Aorta (tissue), 5 donors: ENCODE results near the gene NXN. TPM values are rescaled to one million over a fixed set of nuclear protein-coding genes. Genes with fewer than 3 reads are reported as not detected.

Experiments
- ATAC-seq: fragments of 200-7000 bp; cut with Tn5 transposase; one replicate; pipeline ENCODE4 v1.9.1; 2022; ENCODE audit warnings: moderate library complexity; ENCODE audit not compliant: low FRiP score
- DNase-seq, 2 donors: peaks; one replicate each; pipeline ENCODE4 v3.0.0-alpha.2; 2020
- H3K27ac ChIP-seq, 2 donors: one replicate each; pipeline ENCODE4 v1.5.1; 2013; ENCODE audit warnings: low read length in 2 of 2, mild to moderate bottlenecking in 2 of 2, moderate library complexity in 2 of 2, control low read depth in 1 of 2, inconsistent platforms in 1 of 2, low read depth in 1 of 2
- H3K27me3 ChIP-seq, 2 donors: one replicate each; pipeline ENCODE4 v1.6.1; 2013; ENCODE audit warnings: control low read depth in 1 of 2, low read length in 1 of 2, mild to moderate bottlenecking in 1 of 2, moderate library complexity in 1 of 2; ENCODE audit not compliant: insufficient read depth in 2 of 2, control insufficient read depth in 1 of 2
- H3K36me3 ChIP-seq, 2 donors: one replicate each; pipeline ENCODE4 v1.6.1; 2013; ENCODE audit warnings: control low read depth in 1 of 2, low read length in 1 of 2, mild to moderate bottlenecking in 1 of 2; ENCODE audit not compliant: insufficient read depth in 2 of 2, control insufficient read depth in 1 of 2
- H3K4me1 ChIP-seq, 2 donors: one replicate each; pipeline ENCODE4 v1.6.1; 2013; ENCODE audit warnings: low read length in 2 of 2, control low read depth in 1 of 2, mild to moderate bottlenecking in 1 of 2, moderate library complexity in 1 of 2; ENCODE audit not compliant: insufficient read depth in 2 of 2, control insufficient read depth in 1 of 2
- H3K4me3 ChIP-seq, 2 donors: one replicate each; pipeline ENCODE4 v1.5.1; 2013; ENCODE audit warnings: low read length in 2 of 2, control low read depth in 1 of 2, mild to moderate bottlenecking in 1 of 2
- H3K9me3 ChIP-seq: one replicate; pipeline ENCODE4 v1.6.1; 2013; ENCODE audit warnings: mild to moderate bottlenecking, low read length; ENCODE audit not compliant: control insufficient read depth
- WGBS, 2 donors: extraction: QIAGEN DNeasy Blood & Tissue Kit; methylation state at CpG; one replicate each; pipeline ENCODE4 v1.1.7; 2013; 5-methylcytosine and 5-hydroxymethylcytosine counted together
- intact Hi-C, 2 donors: fragments of 100-400 bp; cut with DNase I; formaldehyde crosslinking; loops; one replicate each; pipeline versions ENCODE4 v1.14.2 to v1.15.0; 2022
- polyA plus RNA-seq, 2 donors: library from polyadenylated mRNA; stranded (reverse); fragments of 200-250 nt; gene quantifications; one replicate each; pipeline ENCODE4 v1.2.3, GENCODE V29; 2013
- total RNA-seq, 2 donors: library from RNA; stranded (reverse); fragmentation: NEBNext Ultra II Directional; extraction: Animal tissue kit (Norgen Biotek cat#: 25700); gene quantifications; one replicate each; pipeline ENCODE4 v1.2.1, GENCODE V29; 2021
- donor health status: healthy with polysubstance abuse.
- donor health status: Bipolar disorder and iron deficiency.
- donor health status: DM: no; HTN: no; CAD: no.
- donor health status: DM: no; HTN: no; CAD: no.
- donor health status: DM: yes; HTN: yes; CAD: no.

NXN gene
- total and polyA plus RNA-seq, 4 donors: 13.0 to 41.0 (median 21.9) TPM

DNA sequence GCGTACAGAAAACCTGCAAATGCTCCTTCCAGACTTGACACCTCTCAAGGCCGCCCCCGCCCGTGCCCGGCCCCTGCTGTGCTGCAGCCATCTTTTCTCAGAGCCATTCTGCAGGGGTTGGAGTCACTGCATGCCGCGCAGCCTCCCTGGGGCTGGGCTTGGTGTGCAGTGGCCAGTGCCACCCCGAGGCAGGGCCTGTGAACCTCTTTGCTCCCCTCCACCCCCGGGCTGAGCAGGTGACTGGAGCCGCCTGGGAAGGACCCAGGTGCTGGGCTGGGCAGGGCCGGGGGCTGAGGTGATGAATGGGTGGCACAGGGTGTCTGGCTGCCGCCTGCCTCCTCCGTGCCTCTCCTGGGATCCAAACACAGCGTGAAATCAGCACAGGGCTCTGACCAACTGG lies 177.1 kb downstream of the NXN start:
- intact Hi-C loops: no loop called here
- no peak overlapping the region for H3K4me3 ChIP-seq
- WGBS, 2 donors: 91 to 92% methylated on average over 14 of the region's 14 CpGs
- ATAC-seq (no peak), DNase-seq (peak in 1 of 2 donors; percentile 68)
- H3K27me3 ChIP-seq: no peaks in the 10 kb centered on the region
- H3K27ac ChIP-seq: no peak overlapping the region
- H3K4me1 ChIP-seq: no peaks in the 10 kb centered on the region
- no peaks in the 10 kb centered on the region for H3K36me3 ChIP-seq
- no peaks in the 10 kb centered on the region for H3K9me3 ChIP-seq

DNA sequence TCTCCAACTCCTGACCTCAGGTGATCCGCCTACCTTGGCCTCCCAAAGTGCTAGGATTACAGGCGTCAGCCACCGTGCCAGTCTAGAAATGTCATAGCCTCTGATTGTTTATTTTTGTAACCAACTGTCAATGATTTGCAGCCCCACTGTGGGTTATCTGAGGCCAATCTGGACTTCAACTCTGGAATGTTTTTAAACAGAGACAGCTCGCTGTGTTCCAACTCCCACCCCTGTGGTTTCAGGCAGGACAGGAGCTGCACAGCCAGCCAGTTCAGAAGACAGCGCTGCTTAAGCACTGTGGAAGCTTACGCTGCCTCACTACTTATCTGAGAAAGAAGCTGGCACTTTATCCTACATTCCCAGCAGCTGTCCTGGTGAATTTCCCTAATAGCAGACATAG lies 177.9 kb downstream of the NXN start:
- WGBS, 2 donors: 53 to 59% methylated on average over 6 of the region's 6 CpGs
- Histone ChIP-seq H3K27ac (no peak overlapping the region), H3K4me3 (no peak overlapping the region), H3K9me3 (no peaks in the 10 kb centered on the region), H3K27me3 (no peaks in the 10 kb centered on the region), H3K4me1 (no peaks in the 10 kb centered on the region), H3K36me3 (no peaks in the 10 kb centered on the region)
- DNase-seq (peak in 1 of 2 donors; percentile 34), ATAC-seq (no peak)
- intact Hi-C loops: no loop called here

DNA sequence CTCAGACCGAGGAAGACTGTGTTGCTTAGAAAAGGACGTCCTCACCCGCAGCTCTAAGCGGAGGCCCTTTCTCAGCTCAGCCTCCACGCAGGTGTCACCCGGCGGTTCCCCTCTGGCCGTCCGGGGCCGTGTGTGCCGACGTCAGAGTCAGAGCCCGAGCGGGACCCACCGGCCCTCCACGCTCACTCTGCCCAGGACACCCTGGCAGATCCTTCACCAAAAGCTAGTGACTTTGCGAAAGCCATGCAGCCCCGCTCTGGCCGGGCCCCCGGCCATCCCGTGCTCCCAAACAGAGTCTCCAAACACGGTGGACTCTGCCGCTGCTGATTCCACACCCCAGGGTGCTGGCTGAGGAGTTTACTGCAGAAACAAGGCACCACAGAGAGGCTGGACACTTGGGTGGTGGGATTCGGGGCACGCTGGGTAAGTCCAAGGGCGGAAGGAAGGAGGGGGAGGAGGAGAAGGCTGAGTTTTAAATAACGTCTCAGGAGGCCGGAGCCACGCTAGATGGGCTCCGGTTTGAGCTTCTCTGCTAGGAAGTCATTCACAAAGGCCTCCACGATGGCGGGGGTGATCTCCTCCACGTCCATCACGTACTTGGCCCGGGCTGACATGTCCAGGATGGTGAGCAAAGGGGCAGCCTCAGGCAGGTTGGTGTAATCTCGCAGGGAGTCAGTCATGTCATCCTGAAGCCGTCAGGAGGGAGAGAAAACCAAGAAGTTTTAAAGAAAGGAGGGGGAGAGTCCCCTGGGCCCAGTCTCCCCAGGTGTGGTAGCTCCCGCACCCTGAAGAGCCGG lies 178.9 kb downstream of the NXN start:
- DNase-seq: peak in 1 of 2 donors; percentile 67
- no peak overlapping the region for H3K4me3 ChIP-seq
- no peak for ATAC-seq
- H3K9me3 ChIP-seq: no peaks in the 10 kb centered on the region
- no peaks in the 10 kb centered on the region for H3K36me3 ChIP-seq
- whole genome bisulfite sequencing, 2 donors: 89% methylated on average over 39 of the region's 39 CpGs
- H3K4me1 ChIP-seq: no peaks in the 10 kb centered on the region
- H3K27ac ChIP-seq: no peak overlapping the region
- intact Hi-C loops: no loop called here
- no peaks in the 10 kb centered on the region for H3K27me3 ChIP-seq

DNA sequence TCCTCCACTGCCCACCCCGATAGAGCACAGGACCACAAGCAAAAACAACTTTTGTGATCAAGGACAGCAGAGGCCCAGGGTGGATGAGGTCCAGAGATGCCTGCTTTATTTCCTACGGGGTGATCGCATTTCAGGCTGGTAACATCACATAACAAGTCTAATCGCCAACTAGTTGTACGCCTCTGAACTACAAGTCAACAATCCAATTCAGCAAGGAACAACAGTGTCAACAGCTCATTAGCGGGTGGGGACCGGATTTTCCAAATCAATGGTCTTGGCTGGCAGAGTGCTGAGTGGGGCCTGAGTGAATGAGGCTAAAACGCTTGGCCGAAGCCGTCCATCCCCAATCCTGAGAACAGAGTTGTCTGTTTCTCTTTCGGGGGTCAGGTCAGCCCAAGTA lies 180.3 kb downstream of the NXN start:
- H3K27ac ChIP-seq: no peak overlapping the region
- no peak overlapping the region for H3K4me3 ChIP-seq
- DNase-seq (peak in 1 of 2 donors; percentile 51), ATAC-seq (no peak)
- no peaks in the 10 kb centered on the region for H3K9me3 ChIP-seq
- H3K4me1 ChIP-seq: no peaks in the 10 kb centered on the region
- no peaks in the 10 kb centered on the region for H3K27me3 ChIP-seq
- WGBS, 2 donors: 86 to 90% methylated on average over 11 of the region's 11 CpGs
- intact Hi-C loops: loop anchor here in 1 of 2 donors (5.0 kb wide), 1 partner anchor 258 kb away; no protein-coding TSS in a partner anchor
- no peaks in the 10 kb centered on the region for H3K36me3 ChIP-seq

DNA sequence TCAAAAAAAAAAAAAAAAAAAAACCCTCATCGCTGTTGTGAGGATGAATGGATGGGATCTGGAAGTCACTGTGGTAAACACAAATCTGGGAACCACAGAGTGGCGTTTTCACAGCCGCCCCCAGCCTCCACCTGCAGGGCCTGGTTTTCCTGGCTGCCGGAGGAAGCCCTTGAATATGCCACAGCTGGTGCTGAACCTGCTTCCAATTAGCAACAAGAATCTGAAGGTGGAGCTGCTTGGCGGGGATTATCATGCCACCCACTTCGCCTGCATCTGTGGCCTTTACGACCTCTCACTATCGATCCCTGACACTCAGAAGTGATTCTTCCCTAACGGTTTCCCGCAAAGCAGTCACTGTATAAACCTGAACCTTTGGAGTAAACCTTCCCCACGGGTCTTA lies 181.3 kb downstream of the NXN start:
- Histone ChIP-seq H3K27ac (no peak overlapping the region), H3K4me1 (no peaks in the 10 kb centered on the region), H3K36me3 (no peaks in the 10 kb centered on the region), H3K4me3 (no peak overlapping the region), H3K9me3 (no peaks in the 10 kb centered on the region), H3K27me3 (no peaks in the 10 kb centered on the region)
- ATAC-seq (no peak), DNase-seq (peak in 1 of 2 donors; percentile 48)
- intact Hi-C loops: loop anchor here in 1 of 2 donors (5.0 kb wide), 1 partner anchor 259 kb away; no protein-coding TSS in a partner anchor
- WGBS, 2 donors: 75 to 84% methylated on average over 11 of the region's 11 CpGs

GRCh38 chr17:797236-797840 lies 182.2 kb downstream of the NXN start:
- no peaks in the 10 kb centered on the region for H3K36me3 ChIP-seq
- WGBS, 2 donors: 90% methylated on average over 22 of the region's 22 CpGs
- no peaks in the 10 kb centered on the region for H3K27me3 ChIP-seq
- DNase-seq (peak in 1 of 2 donors; percentile 54), ATAC-seq (no peak)
- no peak overlapping the region for H3K27ac ChIP-seq
- H3K4me1 ChIP-seq: no peaks in the 10 kb centered on the region
- no peaks in the 10 kb centered on the region for H3K9me3 ChIP-seq
- H3K4me3 ChIP-seq: no peak overlapping the region
- intact Hi-C loops: loop anchor here in 1 of 2 donors (5.0 kb wide), 1 partner anchor 260 kb away; no protein-coding TSS in a partner anchor

DNA sequence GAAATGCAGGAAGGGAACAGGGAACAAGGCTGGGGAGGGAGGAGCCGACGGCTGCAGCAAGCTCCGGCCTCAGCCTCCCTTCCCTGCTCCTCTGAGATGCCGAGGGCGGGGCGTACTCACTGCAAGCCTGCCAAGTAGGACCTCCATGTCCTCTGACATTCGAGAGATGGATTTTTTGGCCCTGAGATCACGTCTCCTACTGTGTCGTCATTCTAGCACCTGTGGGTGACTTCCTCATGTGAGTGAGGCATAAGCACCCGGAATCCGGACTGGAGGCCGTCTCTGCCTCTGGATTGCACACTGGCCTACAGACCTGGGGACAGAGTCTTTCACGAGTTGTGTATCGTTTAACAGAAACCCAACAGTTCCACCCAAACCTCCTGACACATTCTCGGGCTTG lies 183.0 kb downstream of the NXN start:
- H3K4me1 ChIP-seq: no peaks in the 10 kb centered on the region
- no peaks in the 10 kb centered on the region for H3K36me3 ChIP-seq
- H3K27ac ChIP-seq: no peak overlapping the region
- no peaks in the 10 kb centered on the region for H3K27me3 ChIP-seq
- no peak overlapping the region for H3K4me3 ChIP-seq
- no peaks in the 10 kb centered on the region for H3K9me3 ChIP-seq
- ATAC-seq (no peak), DNase-seq (peak in 1 of 2 donors; percentile 47)
- 86 to 91% methylated on average over 15 of the region's 15 CpGs for WGBS, 2 donors
- intact Hi-C loops: loop anchor here in 1 of 2 donors (5.0 kb wide), 1 partner anchor 261 kb away; no protein-coding TSS in a partner anchor

GRCh38 chr17:795721-796120 lies 183.9 kb downstream of the NXN start:
- peak in 1 of 2 donors; percentile 30 for DNase-seq
- Histone ChIP-seq H3K4me1 (no peaks in the 10 kb centered on the region), H3K4me3 (no peak overlapping the region), H3K27me3 (no peaks in the 10 kb centered on the region), H3K9me3 (no peaks in the 10 kb centered on the region), H3K27ac (no peak overlapping the region), H3K36me3 (no peaks in the 10 kb centered on the region)
- WGBS, 2 donors: 60 to 72% methylated on average over 9 of the region's 9 CpGs
- no peak for ATAC-seq
- intact Hi-C loops: loop anchor here (1.0 to 5.0 kb wide), 2 partner anchors 186 to 262 kb away; no protein-coding TSS in a partner anchor
